Heart left ventricle (tissue), 13 donors: Measurements from ENCODE around the gene EIF4H.

Experiments used
- CTCF ChIP-seq, 12 donors: fragments of 200-600 bp; sonication (generic) in 4 of 12; IDR thresholded peaks; one replicate each; pipeline versions ENCODE4 v1.5.0 to v1.8.0; 2018 to 2022; ENCODE audit warnings: antibody characterized with exemption in 12 of 12, mild to moderate bottlenecking in 5 of 12
- POLR2A ChIP-seq, 2 donors: fragments of 450-650 bp; IDR thresholded peaks; one replicate each; pipeline ENCODE4 v1.6.1; 2017; ENCODE audit warnings: antibody characterized with exemption in 2 of 2, mild to moderate bottlenecking in 2 of 2, moderate library complexity in 2 of 2
- donor health status: ischemic (EF 13 %, LVEDD 7.1; RV severe dilation, severe dysfunction).
- donor health status: DM: no; HTN: yes; CAD: no.
- donor health status: DM: no; HTN: no; CAD: no.
- donor health status: ischemic (EF 25% LVEDD 6.9; RV normal size, moderate dysfunction).
- donor health status: ischemic (EF 25% LVEDD 5.7; RV mildly dilated, moderate dysfunction).
- donor health status: ischemic (EF 35%, LVEDD 5.7; RV mildly dilated, moderate dysfunction).
- donor health status: nonischemic (EF 11% LVEDD 7.7; RV severe dilation, severe dysfunction).
- donor health status: DM: yes; HTN: yes; CAD: no.
- donor health status: PGD.
- donor health status: ischemic (EF 29% LVEDD 5.4; RV normal size, mild dysfunction).
- donor health status: nonischemic (EF 23%, LVEDD 6.1; RV moderate dilation, normal function).

- TF ChIP-seq CTCF (IDR thresholded peaks at IDR 0.05) (no peak), POLR2A (IDR thresholded peaks at IDR 0.05) (no peak)
These were observed 4.5 kb downstream of the EIF4H start for GRCh38 chr7:74178632-74179031.
